Liver (tissue), 9 donors: ENCODE measurements around the gene ZSCAN21. TPM values are rescaled to one million over a fixed set of nuclear protein-coding genes. Genes with fewer than 3 reads are reported as not detected.

Experiments used
- DNase-seq: peaks from one replicate; pipeline ENCODE4 v3.0.0-alpha.2; 2017; ENCODE audit warnings: low spot score
- H3K27ac ChIP-seq, 2 donors: one replicate each; pipeline ENCODE4 v1.7.0; 2013; ENCODE audit warnings: inconsistent platforms in 2 of 2, low read length in 2 of 2, control low read depth in 1 of 2, low read depth in 1 of 2, mild to moderate bottlenecking in 1 of 2
- H3K27me3 ChIP-seq, 4 donors: one replicate each; pipeline versions ENCODE4 v1.6.1 to v1.7.0; 2013; ENCODE audit warnings: low read length in 3 of 4, inconsistent platforms in 1 of 4, mild to moderate bottlenecking in 1 of 4, moderate library complexity in 1 of 4; ENCODE audit not compliant: control insufficient read depth in 4 of 4, insufficient read depth in 4 of 4
- H3K36me3 ChIP-seq, 4 donors: one replicate each; pipeline versions ENCODE4 v1.6.1 to v1.7.0; 2013; ENCODE audit warnings: low read length in 3 of 4, mild to moderate bottlenecking in 3 of 4, low read depth in 1 of 4, moderate library complexity in 1 of 4; ENCODE audit not compliant: control insufficient read depth in 4 of 4, insufficient read depth in 3 of 4
- H3K4me1 ChIP-seq, 4 donors: one replicate each; pipeline versions ENCODE4 v1.6.1 to v1.7.0; 2013; ENCODE audit warnings: low read length in 3 of 4, mild to moderate bottlenecking in 3 of 4, moderate library complexity in 1 of 4; ENCODE audit not compliant: control insufficient read depth in 4 of 4, insufficient read depth in 4 of 4
- H3K4me3 ChIP-seq, 3 donors: one replicate each; pipeline versions ENCODE4 v1.6.1 to v1.7.0; 2013; ENCODE audit warnings: low read length in 3 of 3, control low read depth in 1 of 3, low read depth in 1 of 3, mild to moderate bottlenecking in 1 of 3
- H3K9ac ChIP-seq, 2 donors: one replicate each; pipeline ENCODE4 v1.7.0; 2013; ENCODE audit warnings: low read length in 2 of 2, mild to moderate bottlenecking in 2 of 2, moderate library complexity in 2 of 2, control low read depth in 1 of 2, low read depth in 1 of 2
- H3K9me3 ChIP-seq, 4 donors: one replicate each; pipeline versions ENCODE4 v1.6.1 to v1.7.0; 2013; ENCODE audit warnings: low read length in 3 of 4; ENCODE audit not compliant: control insufficient read depth in 4 of 4
- CTCF ChIP-seq: fragments of 150-350 bp; IDR thresholded peaks from 2 replicates; pipeline ENCODE4 v1.5.1; 2017; ENCODE audit warnings: improper control_type of control experiment, low read depth, low read length; ENCODE audit not compliant: missing input control
- EGR1 ChIP-seq, 2 donors: IDR thresholded peaks; 2 replicates each; pipeline ENCODE4 v1.6.1; 2016 to 2018; ENCODE audit warnings: antibody characterized with exemption in 2 of 2, low read depth in 2 of 2
- FOXA1 ChIP-seq: IDR thresholded peaks from 2 replicates; pipeline ENCODE4 v1.6.1; 2016; ENCODE audit warnings: antibody characterized with exemption
- FOXA2 ChIP-seq: IDR thresholded peaks from 2 replicates; pipeline ENCODE4 v1.6.1; 2016; ENCODE audit warnings: antibody characterized with exemption
- GABPA ChIP-seq, 2 donors: IDR thresholded peaks in 1 of 2; conservative IDR thresholded peaks in 1 of 2; 2 replicates each; pipeline ENCODE4 v1.6.1; 2016; ENCODE audit warnings: antibody characterized with exemption in 2 of 2, mild to moderate bottlenecking in 1 of 2, moderate library complexity in 1 of 2
- HNF4A ChIP-seq, 2 donors: conservative IDR thresholded peaks; 2 replicates each; pipeline ENCODE4 v1.6.1; 2016; ENCODE audit warnings: antibody characterized with exemption in 2 of 2, mild to moderate bottlenecking in 2 of 2
- HNF4G ChIP-seq: IDR thresholded peaks from 2 replicates; pipeline ENCODE4 v1.6.1; 2016; ENCODE audit warnings: antibody characterized with exemption
- JUND ChIP-seq, 2 donors: IDR thresholded peaks; 2 replicates each; pipeline ENCODE4 v1.6.1; 2016; ENCODE audit warnings: antibody characterized with exemption in 2 of 2
- MAX ChIP-seq: IDR thresholded peaks from 2 replicates; pipeline ENCODE4 v1.6.1; 2016; ENCODE audit warnings: antibody characterized with exemption
- NR2F2 ChIP-seq: IDR thresholded peaks from 2 replicates; pipeline ENCODE4 v1.6.1; 2016; ENCODE audit warnings: antibody characterized with exemption
- RAD21 ChIP-seq, 2 donors: IDR thresholded peaks; 2 replicates each; pipeline ENCODE4 v1.6.1; 2016; ENCODE audit warnings: antibody characterized with exemption in 2 of 2, mild to moderate bottlenecking in 2 of 2
- REST ChIP-seq: IDR thresholded peaks from 2 replicates; pipeline ENCODE4 v1.6.1; 2016; ENCODE audit warnings: antibody characterized with exemption, mild to moderate bottlenecking
- SP1 ChIP-seq: IDR thresholded peaks from 2 replicates; pipeline ENCODE4 v1.6.1; 2018; ENCODE audit warnings: antibody characterized with exemption, mild to moderate bottlenecking
- TAF1 ChIP-seq: conservative IDR thresholded peaks from 2 replicates; pipeline ENCODE4 v1.6.1; 2016; ENCODE audit warnings: antibody characterized with exemption, mild to moderate bottlenecking
- YY1 ChIP-seq: IDR thresholded peaks from 2 replicates; pipeline ENCODE4 v1.6.1; 2016; ENCODE audit warnings: antibody characterized with exemption, mild to moderate bottlenecking
- WGBS: extraction: QIAGEN DNeasy Blood & Tissue Kit; methylation state at CpG from one replicate; pipeline ENCODE4 v1.1.7; 2013; 5-methylcytosine and 5-hydroxymethylcytosine counted together
- polyA plus RNA-seq, 2 donors: library from polyadenylated mRNA; stranded (reverse) in 1 of 2; unstranded in 1 of 2; fragments of 200-250 nt in 1 of 2; fragments of >200 nt in 1 of 2; fragmentation: Nextera tagmentation in 1 of 2; extraction: Ambion mirVana in 1 of 2; gene quantifications; one replicate each; pipeline versions ENCODE4 v1.2.1 to v1.2.3, GENCODE V29; 2013 to 2015
- total RNA-seq, 2 donors: library from RNA; depleted of rRNA; stranded (reverse); fragments of >200 nt; gene quantifications; one replicate each; pipeline ENCODE4 v1.2.3, GENCODE V29; 2014
- TF ChIP-seq, protein P1 (sequence below): IDR thresholded peaks from 2 replicates; pipeline ENCODE4 v1.6.1; 2016; ENCODE audit warnings: antibody characterized with exemption
- donor health status: healthy.
- donor health status: healthy.
- donor health status: healthy.
- donor health status: healthy.
- donor health status: healthy.

ZSCAN21 gene
- total and polyA plus RNA-seq, 4 donors, result 4.6 to 8.6 (median 6.9) TPM

- Histone ChIP-seq H3K9me3 (no peaks in the 10 kb centered on the region), H3K27me3 (no peaks in the 10 kb centered on the region), H3K4me3 (no peak overlapping the region), H3K4me1 (peaks cover 0 to 20% (median 14%) of the 10 kb centered on the region in 4 donors), H3K9ac (no peak overlapping the region), H3K27ac (no peak overlapping the region), H3K36me3 (peaks cover 5 to 38% (median 17%) of the 10 kb centered on the region in 4 donors)
- no peak for TF ChIP-seq TAF1
- TF ChIP-seq GABPA (IDR thresholded peaks at IDR 0.05 in 1 of 2, conservative IDR thresholded peaks at IDR 0.05 in 1 of 2), result no peak
- TF ChIP-seq SP1, result no peak
- TF ChIP-seq HNF4A (conservative IDR thresholded peaks at IDR 0.05), result no peak
- TF ChIP-seq MAX, result no peak
- TF ChIP-seq EGR1 (IDR thresholded peaks at IDR 0.05; ENCODE audit: low read depth in 2 of 2), result no peak
- no peak for TF ChIP-seq FOXA2
- TF ChIP-seq JUND (IDR thresholded peaks at IDR 0.05), result no peak
- no peak for TF ChIP-seq HNF4G
- TF ChIP-seq, protein P1, sequence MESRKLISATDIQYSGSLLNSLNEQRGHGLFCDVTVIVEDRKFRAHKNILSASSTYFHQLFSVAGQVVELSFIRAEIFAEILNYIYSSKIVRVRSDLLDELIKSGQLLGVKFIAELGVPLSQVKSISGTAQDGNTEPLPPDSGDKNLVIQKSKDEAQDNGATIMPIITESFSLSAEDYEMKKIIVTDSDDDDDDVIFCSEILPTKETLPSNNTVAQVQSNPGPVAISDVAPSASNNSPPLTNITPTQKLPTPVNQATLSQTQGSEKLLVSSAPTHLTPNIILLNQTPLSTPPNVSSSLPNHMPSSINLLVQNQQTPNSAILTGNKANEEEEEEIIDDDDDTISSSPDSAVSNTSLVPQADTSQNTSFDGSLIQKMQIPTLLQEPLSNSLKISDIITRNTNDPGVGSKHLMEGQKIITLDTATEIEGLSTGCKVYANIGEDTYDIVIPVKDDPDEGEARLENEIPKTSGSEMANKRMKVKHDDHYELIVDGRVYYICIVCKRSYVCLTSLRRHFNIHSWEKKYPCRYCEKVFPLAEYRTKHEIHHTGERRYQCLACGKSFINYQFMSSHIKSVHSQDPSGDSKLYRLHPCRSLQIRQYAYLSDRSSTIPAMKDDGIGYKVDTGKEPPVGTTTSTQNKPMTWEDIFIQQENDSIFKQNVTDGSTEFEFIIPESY, result no peak
- TF ChIP-seq RAD21 (IDR thresholded peaks at IDR 0.05), result no peak
- TF ChIP-seq YY1, result no peak
- TF ChIP-seq CTCF, result no peak
- TF ChIP-seq REST, result no peak
- no peak for TF ChIP-seq FOXA1
- no peak for TF ChIP-seq NR2F2
- WGBS, result 93% methylated on average over 17 of the region's 17 CpGs
- no peak for DNase-seq
Measured at GRCh38 chr7:100102950-100103840, 53.6 kb downstream of the ZSCAN21 start.
